ENCODE measurements around the gene NCAPD3. TPM values are rescaled to one million over a fixed set of nuclear protein-coding genes. Genes with fewer than 3 reads are reported as not detected.
"Not testable (repeated sequence)": the region's sequence is repeated elsewhere in the genome, so short reads cannot be mapped to it uniquely, and the experiment has no call there.

NCAPD3 gene
- polyA plus RNA-seq, 3 donors: 4.0 to 15.2 (median 6.0) TPM

DNA sequence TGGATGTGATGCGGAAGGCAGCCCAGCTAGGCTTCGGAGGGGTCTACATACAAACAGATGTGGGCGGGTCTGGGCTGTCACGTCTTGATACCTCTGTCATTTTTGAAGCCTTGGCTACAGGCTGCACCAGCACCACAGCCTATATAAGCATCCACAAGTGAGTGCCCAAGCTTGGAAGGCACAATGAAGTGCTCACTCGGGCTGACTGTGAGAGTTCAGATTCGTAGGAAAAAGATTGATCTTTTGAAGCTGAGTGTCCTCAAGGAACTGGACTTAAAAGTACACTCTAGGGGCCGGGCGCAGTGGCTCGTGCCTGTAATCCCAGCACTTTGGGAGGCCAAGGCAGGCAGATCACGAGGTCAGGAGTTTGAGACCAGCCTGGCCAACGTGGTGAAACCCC is 33.3 kb upstream of the NCAPD3 start:
- 94% methylated on average over 11 of the region's 11 CpGs for WGBS (ENCODE audit: insufficient coverage)
- H3K4me3 Mint-ChIP-seq: no peak overlapping the region
- peaks cover 25 to 51% of the 10 kb centered on the region in 2 donors for H3K36me3 ChIP-seq (replicated peaks in 1 of 2; ENCODE audit: control insufficient read depth in 1 of 2, insufficient read depth in 2 of 2, low read length in 2 of 2)

DNA sequence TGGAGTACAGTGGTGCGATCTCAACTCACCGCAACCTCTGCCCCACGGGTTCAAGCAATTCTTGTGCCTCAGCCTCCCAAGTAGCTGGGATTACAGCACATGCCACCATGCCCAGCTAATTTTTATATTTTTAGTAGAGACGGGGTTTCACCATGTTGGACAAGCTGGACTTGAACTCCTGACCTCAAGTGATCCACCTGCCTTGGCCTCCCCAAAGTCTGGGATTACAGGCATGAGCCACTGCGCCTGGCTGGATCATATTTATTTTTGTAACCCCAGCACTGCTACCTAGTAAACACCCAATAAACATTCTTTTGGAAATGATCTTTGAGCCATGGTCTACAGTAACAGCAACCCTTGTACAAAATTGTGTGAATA is 31.4 kb upstream of the NCAPD3 start:
- H3K4me2 ChIP-seq (replicated peaks; ENCODE audit: extremely low read depth, low read length, poor library complexity, severe bottlenecking); H3K4me3 Mint-ChIP-seq; H3K9me3 ChIP-seq (replicated peaks in 1 of 2; ENCODE audit: control insufficient read depth in 1 of 2, insufficient read depth in 1 of 2, low read length in 2 of 2); H4K20me1 ChIP-seq (ENCODE audit: insufficient read depth, low read length); DNase-seq; H3K9ac ChIP-seq (ENCODE audit: insufficient read depth, low read length, poor library complexity, severe bottlenecking); H3K4me3 ChIP-seq (replicated peaks in 1 of 3; ENCODE audit: low read depth in 2 of 3, low read length in 3 of 3); H3K27ac Mint-ChIP-seq; H2AFZ ChIP-seq (ENCODE audit: insufficient read depth, low read depth, low read length, poor library complexity, severe bottlenecking); intact Hi-C loops (cut with micrococcal nuclease); H3K27ac ChIP-seq (ENCODE audit: low read depth in 1 of 2, low read length in 2 of 2); H3K9me3 Mint-ChIP-seq: not testable (repeated sequence)
- H3K4me1 Mint-ChIP-seq: peaks cover 36% of the 10 kb centered on the region
- no CpG with 5 or more reads among the region's 5 CpGs for WGBS (ENCODE audit: insufficient coverage)
- peaks cover 32 to 39% of the 10 kb centered on the region in 2 donors for H3K36me3 Mint-ChIP-seq
- peaks cover 4 to 14% (median 11%) of the 10 kb centered on the region in 3 donors for H3K27me3 Mint-ChIP-seq (ENCODE audit: low read depth in 3 of 3)
- Histone ChIP-seq H3K4me1 (ENCODE audit: control insufficient read depth in 1 of 2, insufficient read depth in 2 of 2, low read length in 2 of 2) (peaks cover 34 to 37% of the 10 kb centered on the region in 2 donors), H3K79me2 (ENCODE audit: insufficient read depth, low read length) (peaks cover 17% of the 10 kb centered on the region), H3K36me3 (replicated peaks in 1 of 2; ENCODE audit: control insufficient read depth in 1 of 2, insufficient read depth in 2 of 2, low read length in 2 of 2) (peaks cover 17 to 35% of the 10 kb centered on the region in 2 donors), H3K27me3 (ENCODE audit: control insufficient read depth in 2 of 2, insufficient read depth in 2 of 2, low read length in 2 of 2) (peaks cover 0 to 10% of the 10 kb centered on the region in 2 donors)

More for the DNA sequence above, 33.3 kb upstream of the NCAPD3 start:
- Mint-ChIP-seq H3K36me3 (peaks cover 51 to 52% of the 10 kb centered on the region in 2 donors), H3K4me1 (peaks cover 47% of the 10 kb centered on the region), H3K27ac (no peak overlapping the region), H3K27me3 (ENCODE audit: low read depth in 3 of 3) (peaks cover 4 to 15% (median 11%) of the 10 kb centered on the region in 3 donors), H3K9me3 (no peaks in the 10 kb centered on the region)
- H3K4me3 ChIP-seq (replicated peaks in 1 of 3; ENCODE audit: low read depth in 2 of 3, low read length in 3 of 3): no peak overlapping the region
- TF ChIP-seq, protein P1, sequence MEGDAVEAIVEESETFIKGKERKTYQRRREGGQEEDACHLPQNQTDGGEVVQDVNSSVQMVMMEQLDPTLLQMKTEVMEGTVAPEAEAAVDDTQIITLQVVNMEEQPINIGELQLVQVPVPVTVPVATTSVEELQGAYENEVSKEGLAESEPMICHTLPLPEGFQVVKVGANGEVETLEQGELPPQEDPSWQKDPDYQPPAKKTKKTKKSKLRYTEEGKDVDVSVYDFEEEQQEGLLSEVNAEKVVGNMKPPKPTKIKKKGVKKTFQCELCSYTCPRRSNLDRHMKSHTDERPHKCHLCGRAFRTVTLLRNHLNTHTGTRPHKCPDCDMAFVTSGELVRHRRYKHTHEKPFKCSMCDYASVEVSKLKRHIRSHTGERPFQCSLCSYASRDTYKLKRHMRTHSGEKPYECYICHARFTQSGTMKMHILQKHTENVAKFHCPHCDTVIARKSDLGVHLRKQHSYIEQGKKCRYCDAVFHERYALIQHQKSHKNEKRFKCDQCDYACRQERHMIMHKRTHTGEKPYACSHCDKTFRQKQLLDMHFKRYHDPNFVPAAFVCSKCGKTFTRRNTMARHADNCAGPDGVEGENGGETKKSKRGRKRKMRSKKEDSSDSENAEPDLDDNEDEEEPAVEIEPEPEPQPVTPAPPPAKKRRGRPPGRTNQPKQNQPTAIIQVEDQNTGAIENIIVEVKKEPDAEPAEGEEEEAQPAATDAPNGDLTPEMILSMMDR (IDR thresholded peaks at IDR 0.05): no peak
- peaks cover 0 to 16% of the 10 kb centered on the region in 2 donors for H3K27me3 ChIP-seq (ENCODE audit: control insufficient read depth in 2 of 2, insufficient read depth in 2 of 2, low read length in 2 of 2)
- DNase-seq: no peak
- no peak overlapping the region for H3K9ac ChIP-seq (ENCODE audit: insufficient read depth, low read length, poor library complexity, severe bottlenecking)
- H2AFZ ChIP-seq (ENCODE audit: insufficient read depth, low read depth, low read length, poor library complexity, severe bottlenecking): no peak overlapping the region
- intact Hi-C loops (cut with micrococcal nuclease): no loop called here
- peaks cover 36 to 38% of the 10 kb centered on the region in 2 donors for H3K4me1 ChIP-seq (ENCODE audit: control insufficient read depth in 1 of 2, insufficient read depth in 2 of 2, low read length in 2 of 2)
- no peak overlapping the region for H3K27ac ChIP-seq (ENCODE audit: low read depth in 1 of 2, low read length in 2 of 2)
- peaks cover 6% of the 10 kb centered on the region for H4K20me1 ChIP-seq (ENCODE audit: insufficient read depth, low read length)
- H3K79me2 ChIP-seq (ENCODE audit: insufficient read depth, low read length): peaks cover 17% of the 10 kb centered on the region
- H3K9me3 ChIP-seq (replicated peaks in 1 of 2; ENCODE audit: control insufficient read depth in 1 of 2, insufficient read depth in 1 of 2, low read length in 2 of 2): no peaks in the 10 kb centered on the region
- no peak overlapping the region for H3K4me2 ChIP-seq (replicated peaks; ENCODE audit: extremely low read depth, low read length, poor library complexity, severe bottlenecking)

All from CD14-positive monocyte (primary cell).